Stimulated activated naive B cell treated with anti-CD40 and anti-IgM and Interleukin-4, amounts not matched to agents 10 μg/mL and 1 μg/mL and 100 μg/mL, for 72 hours (primary cell): ENCODE results near the gene CAPN6.

Experiments used
- ATAC-seq, 2 donors: fragments of 150-1000 bp; cut with Tn5 transposase; replicated peaks; 2 replicates each; pipeline ENCODE4 v1.10.0; 2021; ENCODE audit warnings: moderate library complexity in 1 of 2
- DNase-seq: peaks from one replicate; pipeline ENCODE4 v3.0.0; 2021
- H3K27ac Mint-ChIP-seq: one replicate; pipeline ENCODE4 v1.8.0; 2022; ENCODE audit warnings: mild to moderate bottlenecking, mixed read lengths
- H3K27me3 Mint-ChIP-seq, 2 donors: one replicate each; pipeline ENCODE4 v1.8.0; 2022; ENCODE audit warnings: mixed read lengths in 2 of 2
- H3K36me3 Mint-ChIP-seq, 2 donors: one replicate each; pipeline ENCODE4 v1.8.0; 2022; ENCODE audit warnings: mixed read lengths in 2 of 2, mild to moderate bottlenecking in 1 of 2
- H3K4me1 Mint-ChIP-seq, 2 donors: one replicate each; pipeline ENCODE4 v1.8.0; 2022; ENCODE audit warnings: mixed read lengths in 2 of 2, mild to moderate bottlenecking in 1 of 2
- H3K4me3 Mint-ChIP-seq, 2 donors: one replicate each; pipeline ENCODE4 v1.8.0; 2022; ENCODE audit warnings: mild to moderate bottlenecking in 2 of 2, mixed read lengths in 2 of 2, moderate library complexity in 1 of 2
- H3K9me3 Mint-ChIP-seq, 2 donors: one replicate each; pipeline ENCODE4 v1.8.0; 2022; ENCODE audit warnings: mixed read lengths in 2 of 2, mild to moderate bottlenecking in 1 of 2

Gene CAPN6

GRCh38 chrX:111260451-111260850 is 9.8 kb downstream of the CAPN6 start:
- no peak overlapping the region for H3K4me3 Mint-ChIP-seq
- H3K36me3 Mint-ChIP-seq: no peaks in the 10 kb centered on the region
- H3K9me3 Mint-ChIP-seq: no peaks in the 10 kb centered on the region
- ATAC-seq (no peak), DNase-seq (no peak)
- peak overlapping the region; percentile 61 for H3K27ac Mint-ChIP-seq
- H3K4me1 Mint-ChIP-seq: no peaks in the 10 kb centered on the region
- peaks cover 0 to 10% of the 10 kb centered on the region in 2 donors for H3K27me3 Mint-ChIP-seq

GRCh38 chrX:111259559-111259958 is 10.7 kb downstream of the CAPN6 start:
- Mint-ChIP-seq H3K27me3 (peaks cover 0 to 10% of the 10 kb centered on the region in 2 donors), H3K36me3 (no peaks in the 10 kb centered on the region), H3K27ac (no peak overlapping the region), H3K4me1 (no peaks in the 10 kb centered on the region), H3K9me3 (no peaks in the 10 kb centered on the region), H3K4me3 (no peak overlapping the region)
- ATAC-seq (no peak), DNase-seq (no peak)

GRCh38 chrX:111257733-111258132 is 12.6 kb downstream of the CAPN6 start:
- DNase-seq: no peak
- ATAC-seq: no peak
- no peak overlapping the region for H3K27ac Mint-ChIP-seq
- peaks cover 0 to 14% of the 10 kb centered on the region in 2 donors for H3K27me3 Mint-ChIP-seq
- H3K9me3 Mint-ChIP-seq: no peaks in the 10 kb centered on the region
- H3K36me3 Mint-ChIP-seq: no peaks in the 10 kb centered on the region
- no peaks in the 10 kb centered on the region for H3K4me1 Mint-ChIP-seq
- H3K4me3 Mint-ChIP-seq: no peak overlapping the region

GRCh38 chrX:111254896-111255693 is 15.2 kb downstream of the CAPN6 start:
- DNase-seq (no peak), ATAC-seq (no peak)
- peaks cover 0 to 12% of the 10 kb centered on the region in 2 donors for H3K27me3 Mint-ChIP-seq
- H3K27ac Mint-ChIP-seq: no peak overlapping the region
- H3K9me3 Mint-ChIP-seq: no peaks in the 10 kb centered on the region
- H3K4me3 Mint-ChIP-seq: no peak overlapping the region
- no peaks in the 10 kb centered on the region for H3K36me3 Mint-ChIP-seq
- H3K4me1 Mint-ChIP-seq: no peaks in the 10 kb centered on the region

GRCh38 chrX:111244235-111244750 is 26.0 kb downstream of the CAPN6 start:
- H3K27ac Mint-ChIP-seq: no peak overlapping the region
- no peaks in the 10 kb centered on the region for H3K36me3 Mint-ChIP-seq
- H3K4me3 Mint-ChIP-seq: no peak overlapping the region
- DNase-seq (no peak), ATAC-seq (no peak)
- no peaks in the 10 kb centered on the region for H3K9me3 Mint-ChIP-seq
- peaks cover 0 to 6% of the 10 kb centered on the region in 2 donors for H3K27me3 Mint-ChIP-seq
- no peaks in the 10 kb centered on the region for H3K4me1 Mint-ChIP-seq

GRCh38 chrX:111216293-111216801 is 53.9 kb downstream of the CAPN6 start:
- no peaks in the 10 kb centered on the region for H3K36me3 Mint-ChIP-seq
- H3K27me3 Mint-ChIP-seq: no peaks in the 10 kb centered on the region
- no peak overlapping the region for H3K27ac Mint-ChIP-seq
- H3K4me3 Mint-ChIP-seq: no peak overlapping the region
- DNase-seq: no peak
- ATAC-seq: no peak
- H3K9me3 Mint-ChIP-seq: no peaks in the 10 kb centered on the region
- H3K4me1 Mint-ChIP-seq: no peaks in the 10 kb centered on the region

- Mint-ChIP-seq H3K36me3 (no peaks in the 10 kb centered on the region), H3K9me3 (no peaks in the 10 kb centered on the region), H3K27ac (no peak overlapping the region), H3K4me1 (no peaks in the 10 kb centered on the region), H3K4me3 (no peak overlapping the region), H3K27me3 (peaks cover 0 to 9% of the 10 kb centered on the region in 2 donors)
- ATAC-seq (no peak), DNase-seq (no peak)
Observed at GRCh38 chrX:111207851-111208250, 62.4 kb downstream of the CAPN6 start.

- Mint-ChIP-seq H3K4me3 (no peak overlapping the region), H3K36me3 (no peaks in the 10 kb centered on the region), H3K27ac (no peak overlapping the region), H3K9me3 (no peaks in the 10 kb centered on the region), H3K27me3 (peaks cover 0 to 4% of the 10 kb centered on the region in 2 donors), H3K4me1 (no peaks in the 10 kb centered on the region)
- ATAC-seq (no peak), DNase-seq (no peak)
Observed at GRCh38 chrX:111200327-111200726, 70.0 kb downstream of the CAPN6 start.

- H3K4me3 Mint-ChIP-seq: no peak overlapping the region
- H3K27ac Mint-ChIP-seq: no peak overlapping the region
- no peaks in the 10 kb centered on the region for H3K4me1 Mint-ChIP-seq
- H3K27me3 Mint-ChIP-seq: peaks cover 0 to 4% of the 10 kb centered on the region in 2 donors
- DNase-seq (no peak), ATAC-seq (no peak)
- no peaks in the 10 kb centered on the region for H3K36me3 Mint-ChIP-seq
- no peaks in the 10 kb centered on the region for H3K9me3 Mint-ChIP-seq
Observed at GRCh38 chrX:111199505-111199904, 70.8 kb downstream of the CAPN6 start.
